Tibial nerve (tissue), 4 donors: ENCODE results near the gene THSD4.

Experiments
- EP300 ChIP-seq, 2 donors: sonication (generic); formaldehyde crosslinking; IDR thresholded peaks; one replicate each; pipeline ENCODE4 v1.6.1; 2017; ENCODE audit warnings: antibody characterized with exemption in 2 of 2, mild to moderate bottlenecking in 1 of 2
- TF ChIP-seq, protein P1 (sequence below), 5 experiments: fragments of 200-600 bp in 3 of 5; fragments of 450-650 bp in 2 of 5; sonication (generic) in 3 of 5; IDR thresholded peaks; one replicate each; pipeline ENCODE4 v1.5.1; 2016 to 2019; ENCODE audit warnings: antibody characterized with exemption in 5 of 5, mild to moderate bottlenecking in 3 of 5, moderate library complexity in 2 of 5

DNA sequence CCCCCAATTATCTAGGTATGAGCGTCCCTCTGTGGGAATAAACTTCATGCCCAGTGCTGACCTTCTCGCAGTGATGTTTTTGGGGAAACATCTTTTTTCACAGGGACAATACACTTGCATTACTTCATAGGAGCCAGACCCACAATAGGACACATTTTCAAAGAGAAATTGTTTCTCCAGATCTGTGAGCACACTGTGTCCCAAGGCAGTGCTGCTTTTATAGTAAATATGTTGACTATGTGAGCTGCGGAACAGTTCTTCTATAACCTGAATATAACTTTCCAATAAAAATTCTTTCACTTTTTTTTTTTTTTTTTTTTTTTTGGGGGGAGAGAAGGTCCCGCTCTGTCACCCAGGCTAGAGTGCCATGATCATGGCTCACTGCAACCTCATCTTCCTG is 17.4 kb upstream of the THSD4 start:
- no peak for TF ChIP-seq EP300 (IDR thresholded peaks at IDR 0.05)
- TF ChIP-seq, protein P1, sequence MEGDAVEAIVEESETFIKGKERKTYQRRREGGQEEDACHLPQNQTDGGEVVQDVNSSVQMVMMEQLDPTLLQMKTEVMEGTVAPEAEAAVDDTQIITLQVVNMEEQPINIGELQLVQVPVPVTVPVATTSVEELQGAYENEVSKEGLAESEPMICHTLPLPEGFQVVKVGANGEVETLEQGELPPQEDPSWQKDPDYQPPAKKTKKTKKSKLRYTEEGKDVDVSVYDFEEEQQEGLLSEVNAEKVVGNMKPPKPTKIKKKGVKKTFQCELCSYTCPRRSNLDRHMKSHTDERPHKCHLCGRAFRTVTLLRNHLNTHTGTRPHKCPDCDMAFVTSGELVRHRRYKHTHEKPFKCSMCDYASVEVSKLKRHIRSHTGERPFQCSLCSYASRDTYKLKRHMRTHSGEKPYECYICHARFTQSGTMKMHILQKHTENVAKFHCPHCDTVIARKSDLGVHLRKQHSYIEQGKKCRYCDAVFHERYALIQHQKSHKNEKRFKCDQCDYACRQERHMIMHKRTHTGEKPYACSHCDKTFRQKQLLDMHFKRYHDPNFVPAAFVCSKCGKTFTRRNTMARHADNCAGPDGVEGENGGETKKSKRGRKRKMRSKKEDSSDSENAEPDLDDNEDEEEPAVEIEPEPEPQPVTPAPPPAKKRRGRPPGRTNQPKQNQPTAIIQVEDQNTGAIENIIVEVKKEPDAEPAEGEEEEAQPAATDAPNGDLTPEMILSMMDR (IDR thresholded peaks at IDR 0.05) = no peak
